WTC11 (cell line): Measurements from ENCODE around the gene GATA2. TPM values are rescaled to one million over a fixed set of nuclear protein-coding genes. Genes with fewer than 3 reads are reported as not detected.
A peak's percentile ranks its signal among the peaks of the same experiment; 100 is the strongest.

Experiments used
- ATAC-seq: fragments of 200-7000 bp; cut with Tn5 transposase; 2 replicates; pipeline ENCODE4 v1.10.0; 2021; ENCODE audit warnings: mild to moderate bottlenecking, moderate library complexity
- CTCF ChIA-PET: fragments of 300-600 bp; sonication (Branson Sonifier 250); formaldehyde crosslinking; loops from one replicate; lab custom pipeline; 2021; ENCODE audit warnings: antibody characterized with exemption; lab: Charles Lee
- POLR2A ChIA-PET: fragments of 350-600 bp; sonication (Branson Sonifier 250); formaldehyde crosslinking; loops from one replicate; lab custom pipeline; 2021; ENCODE audit warnings: antibody characterized with exemption; lab: Charles Lee
- DNase-seq: peaks from one replicate; pipeline ENCODE4 v3.0.0; 2021; ENCODE audit warnings: low spot score
- H3K27ac Mint-ChIP-seq: 2 replicates; pipeline ENCODE4 v1.8.0; 2021; ENCODE audit warnings: mixed read lengths
- H3K27me3 Mint-ChIP-seq: 2 replicates; pipeline ENCODE4 v1.8.0; 2021; ENCODE audit warnings: low read depth, mild to moderate bottlenecking, moderate library complexity, mixed read lengths
- H3K36me3 Mint-ChIP-seq: 2 replicates; pipeline ENCODE4 v1.8.0; 2021; ENCODE audit warnings: mixed read lengths
- H3K4me1 Mint-ChIP-seq: 2 replicates; pipeline ENCODE4 v1.8.0; 2022; ENCODE audit warnings: mixed read lengths
- H3K4me3 Mint-ChIP-seq: 2 replicates; pipeline ENCODE4 v1.8.0; 2021; ENCODE audit warnings: mild to moderate bottlenecking, moderate library complexity, mixed read lengths
- H3K9me3 Mint-ChIP-seq: 2 replicates; pipeline ENCODE4 v1.8.0; 2021; ENCODE audit warnings: mixed read lengths
- ESRRA ChIP-seq: sonication (generic); formaldehyde crosslinking; IDR thresholded peaks from 2 replicates; pipeline ENCODE4 v1.8.1; 2022; ENCODE audit warnings: mild to moderate bottlenecking, missing genetic modification reagents, borderline replicate concordance
- FOXK1 ChIP-seq: sonication (generic); formaldehyde crosslinking; IDR thresholded peaks from 2 replicates; pipeline ENCODE4 v1.8.0; 2022; ENCODE audit warnings: mild to moderate bottlenecking, moderate library complexity, missing genetic modification reagents
- GTF2I ChIP-seq: fragments of 250-450 bp; sonication (Bioruptor Pico); conservative IDR thresholded peaks from 2 replicates; pipeline ENCODE4 v1.4.0; 2021; ENCODE audit warnings: mild to moderate bottlenecking
- IRF2 ChIP-seq: sonication (generic); formaldehyde crosslinking; IDR thresholded peaks from 2 replicates; pipeline ENCODE4 v1.8.0; 2022; ENCODE audit warnings: low read depth, missing genetic modification reagents, borderline replicate concordance
- MAX ChIP-seq: sonication (generic); formaldehyde crosslinking; IDR thresholded peaks from 2 replicates; pipeline ENCODE4 v1.8.0; 2022; ENCODE audit warnings: mild to moderate bottlenecking, missing genetic modification reagents
- MXD4 ChIP-seq: fragments of 250-450 bp; sonication (Bioruptor Pico); IDR thresholded peaks from 2 replicates; pipeline ENCODE4 v1.8.0; 2021; ENCODE audit warnings: mild to moderate bottlenecking, moderate library complexity, borderline replicate concordance
- PRDM15 ChIP-seq: sonication (generic); formaldehyde crosslinking; IDR thresholded peaks from 2 replicates; pipeline ENCODE4 v1.8.0; 2022; ENCODE audit warnings: missing genetic modification reagents
- SMAD3 ChIP-seq: sonication (generic); formaldehyde crosslinking; IDR thresholded peaks from 2 replicates; pipeline ENCODE4 v1.8.0; 2022; ENCODE audit warnings: missing genetic modification reagents, mild to moderate bottlenecking, borderline replicate concordance
- ZBTB21 ChIP-seq: sonication (generic); formaldehyde crosslinking; IDR thresholded peaks from 2 replicates; pipeline ENCODE4 v1.8.1; 2023; ENCODE audit warnings: mild to moderate bottlenecking, missing genetic modification reagents, borderline replicate concordance
- ZNF121 ChIP-seq: sonication (generic); formaldehyde crosslinking; IDR thresholded peaks from 2 replicates; pipeline ENCODE4 v1.8.0; 2023; ENCODE audit warnings: missing genetic modification reagents
- ZNF219 ChIP-seq: sonication (generic); formaldehyde crosslinking; IDR thresholded peaks from 2 replicates; pipeline ENCODE4 v1.8.0; 2023; ENCODE audit warnings: missing genetic modification reagents, mild to moderate bottlenecking, borderline replicate concordance
- ZNF423 ChIP-seq: fragments of 250-450 bp; sonication (Bioruptor Pico); IDR thresholded peaks from 2 replicates; pipeline ENCODE4 v2.1.2; 2022; ENCODE audit warnings: mild to moderate bottlenecking, moderate library complexity
- total RNA-seq: library from RNA; stranded (reverse); gene quantifications from 3 replicates; pipeline ENCODE4 v1.2.3, GENCODE V29; 2021
- TF ChIP-seq, protein P1 (sequence below): sonication (generic); formaldehyde crosslinking; IDR thresholded peaks from 2 replicates; pipeline ENCODE4 v1.8.1; 2022; ENCODE audit warnings: mild to moderate bottlenecking, moderate library complexity, missing genetic modification reagents
- TF ChIP-seq, protein P2 (sequence below): fragments of 250-450 bp; sonication (Bioruptor Pico); IDR thresholded peaks from 2 replicates; pipeline ENCODE4 v1.9.0; 2021; ENCODE audit warnings: mild to moderate bottlenecking

The GATA2 gene
- total RNA-seq, 1 experiment from 2014 or later, result 1.6 TPM

DNA sequence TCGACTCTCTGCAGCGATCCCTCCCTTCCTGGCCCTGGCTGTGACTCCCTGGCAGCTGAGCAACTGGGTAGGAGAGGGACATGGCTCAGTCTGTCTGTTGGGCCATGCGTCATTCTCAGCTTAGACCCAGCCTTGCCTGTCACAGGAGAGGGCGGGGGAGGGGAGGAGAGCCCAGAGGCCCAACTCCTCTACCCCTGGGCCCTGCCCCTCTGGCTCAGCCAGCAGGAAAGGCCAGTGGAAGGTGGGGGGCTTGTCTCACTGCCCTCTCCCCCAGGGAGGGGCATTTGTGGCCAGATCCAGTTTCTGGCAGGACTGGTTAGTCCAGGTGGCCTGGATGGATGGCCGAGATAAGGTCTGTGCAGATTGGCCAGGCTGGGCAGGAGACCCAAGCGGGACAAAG lies 57.9 kb downstream of the GATA2 start (continued):
- TF ChIP-seq PRDM15 (CRISPR knock-in tag) (no peak), IRF2 (CRISPR knock-in tag) (no peak), MXD4 (CRISPR knock-in tag) (no peak), FOXK1 (no peak), ESRRA (CRISPR knock-in tag) (no peak), ZNF423 (no peak)
- TF ChIP-seq, protein P1, sequence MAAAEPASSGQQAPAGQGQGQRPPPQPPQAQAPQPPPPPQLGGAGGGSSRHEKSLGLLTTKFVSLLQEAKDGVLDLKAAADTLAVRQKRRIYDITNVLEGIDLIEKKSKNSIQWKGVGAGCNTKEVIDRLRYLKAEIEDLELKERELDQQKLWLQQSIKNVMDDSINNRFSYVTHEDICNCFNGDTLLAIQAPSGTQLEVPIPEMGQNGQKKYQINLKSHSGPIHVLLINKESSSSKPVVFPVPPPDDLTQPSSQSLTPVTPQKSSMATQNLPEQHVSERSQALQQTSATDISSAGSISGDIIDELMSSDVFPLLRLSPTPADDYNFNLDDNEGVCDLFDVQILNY (CRISPR knock-in tag), result no peak

DNA sequence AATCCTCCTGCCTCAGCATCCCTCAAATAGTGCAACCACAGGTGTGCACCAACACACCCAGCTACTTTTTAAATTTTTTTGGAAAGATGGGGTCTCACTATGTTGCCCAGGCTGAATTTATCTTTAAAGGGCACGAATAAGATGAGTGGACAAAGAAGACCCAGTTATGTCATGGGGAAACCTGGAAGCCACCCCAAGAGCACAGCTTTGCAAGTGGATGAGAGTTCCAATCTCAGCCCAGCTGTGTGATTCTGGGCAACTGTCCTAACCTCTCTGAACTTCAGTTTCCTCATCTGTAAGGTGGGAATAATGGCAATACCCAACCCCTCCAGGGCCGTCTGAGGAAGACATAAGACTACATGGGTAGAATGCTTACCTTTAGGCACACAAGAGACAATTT lies 58.5 kb downstream of the GATA2 start:
- peaks cover 47% of the 10 kb centered on the region for H3K4me1 Mint-ChIP-seq
- H3K9me3 Mint-ChIP-seq, result no peaks in the 10 kb centered on the region
- TF ChIP-seq ZNF219 (CRISPR knock-in tag), result no peak
- peak; percentile 80; the same call in 1 of the 2 replicates for TF ChIP-seq GTF2I (CRISPR knock-in tag)
- peak; percentile 84; the same call in 1 of the 2 replicates for TF ChIP-seq ZNF121 (CRISPR knock-in tag)
- TF ChIP-seq, all 79 proteins: peak for 2
- POLR2A ChIA-PET, result interaction anchor here (1.4 kb wide), 1 partner anchor 24 kb away, joined by 3 read pairs; no protein-coding TSS in a partner anchor
- ATAC-seq (no peak), DNase-seq (no peak)
- CTCF ChIA-PET, result interaction anchor here (0.8 to 2.2 kb wide), 5 partner anchors 25 to 154 kb away, joined by 4 to 8 read pairs (median 4); no protein-coding TSS in a partner anchor
- Mint-ChIP-seq H3K4me3 (no peak overlapping the region), H3K36me3 (no peaks in the 10 kb centered on the region), H3K27ac (no peak overlapping the region), H3K27me3 (peaks cover 65% of the 10 kb centered on the region)

GRCh38 chr3:128433837-128434165 lies 59.2 kb downstream of the GATA2 start:
- ChIA-PET POLR2A (interaction anchor here (1.4 kb wide), 1 partner anchor 25 kb away, joined by 3 read pairs; no protein-coding TSS in a partner anchor), CTCF (interaction anchor here (0.6 to 2.2 kb wide), 4 partner anchors 30 to 153 kb away, joined by 3 to 8 read pairs (median 4); no protein-coding TSS in a partner anchor)
- TF ChIP-seq FOXK1 (no peak), ZBTB21 (CRISPR knock-in tag) (no peak), ZNF219 (CRISPR knock-in tag) (no peak), SMAD3 (no peak), ESRRA (CRISPR knock-in tag) (no peak), MAX (CRISPR knock-in tag) (no peak)
- TF ChIP-seq, protein P2, sequence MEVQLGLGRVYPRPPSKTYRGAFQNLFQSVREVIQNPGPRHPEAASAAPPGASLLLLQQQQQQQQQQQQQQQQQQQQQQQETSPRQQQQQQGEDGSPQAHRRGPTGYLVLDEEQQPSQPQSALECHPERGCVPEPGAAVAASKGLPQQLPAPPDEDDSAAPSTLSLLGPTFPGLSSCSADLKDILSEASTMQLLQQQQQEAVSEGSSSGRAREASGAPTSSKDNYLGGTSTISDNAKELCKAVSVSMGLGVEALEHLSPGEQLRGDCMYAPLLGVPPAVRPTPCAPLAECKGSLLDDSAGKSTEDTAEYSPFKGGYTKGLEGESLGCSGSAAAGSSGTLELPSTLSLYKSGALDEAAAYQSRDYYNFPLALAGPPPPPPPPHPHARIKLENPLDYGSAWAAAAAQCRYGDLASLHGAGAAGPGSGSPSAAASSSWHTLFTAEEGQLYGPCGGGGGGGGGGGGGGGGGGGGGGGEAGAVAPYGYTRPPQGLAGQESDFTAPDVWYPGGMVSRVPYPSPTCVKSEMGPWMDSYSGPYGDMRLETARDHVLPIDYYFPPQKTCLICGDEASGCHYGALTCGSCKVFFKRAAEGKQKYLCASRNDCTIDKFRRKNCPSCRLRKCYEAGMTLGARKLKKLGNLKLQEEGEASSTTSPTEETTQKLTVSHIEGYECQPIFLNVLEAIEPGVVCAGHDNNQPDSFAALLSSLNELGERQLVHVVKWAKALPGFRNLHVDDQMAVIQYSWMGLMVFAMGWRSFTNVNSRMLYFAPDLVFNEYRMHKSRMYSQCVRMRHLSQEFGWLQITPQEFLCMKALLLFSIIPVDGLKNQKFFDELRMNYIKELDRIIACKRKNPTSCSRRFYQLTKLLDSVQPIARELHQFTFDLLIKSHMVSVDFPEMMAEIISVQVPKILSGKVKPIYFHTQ (CRISPR knock-in tag), result no peak
- H3K27ac Mint-ChIP-seq, result peak overlapping the region; percentile 44; the same call in 1 of the 2 replicates
- H3K4me1 Mint-ChIP-seq, result peaks cover 44% of the 10 kb centered on the region
- no peaks in the 10 kb centered on the region for H3K36me3 Mint-ChIP-seq
- H3K4me3 Mint-ChIP-seq, result peak overlapping the region; percentile 56
- ATAC-seq (no peak), DNase-seq (no peak)
- H3K27me3 Mint-ChIP-seq, result peaks cover 63% of the 10 kb centered on the region
- H3K9me3 Mint-ChIP-seq, result no peaks in the 10 kb centered on the region
